Regular cardiac myocyte (primary cell): Measurements from ENCODE around the gene CSKMT. TPM values are rescaled to one million over a fixed set of nuclear protein-coding genes. Genes with fewer than 3 reads are reported as not detected.

Source experiments
- total RNA-seq: library from RNA; depleted of rRNA; stranded (reverse); fragments of >200 nt; gene quantifications from 2 replicates; pipeline ENCODE4 v1.2.3, GENCODE V29; 2014

The CSKMT gene, protein sequence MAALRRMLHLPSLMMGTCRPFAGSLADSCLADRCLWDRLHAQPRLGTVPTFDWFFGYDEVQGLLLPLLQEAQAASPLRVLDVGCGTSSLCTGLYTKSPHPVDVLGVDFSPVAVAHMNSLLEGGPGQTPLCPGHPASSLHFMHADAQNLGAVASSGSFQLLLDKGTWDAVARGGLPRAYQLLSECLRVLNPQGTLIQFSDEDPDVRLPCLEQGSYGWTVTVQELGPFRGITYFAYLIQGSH
- total RNA-seq: 9.8 and 11.0 TPM in 2 replicates

DNA sequence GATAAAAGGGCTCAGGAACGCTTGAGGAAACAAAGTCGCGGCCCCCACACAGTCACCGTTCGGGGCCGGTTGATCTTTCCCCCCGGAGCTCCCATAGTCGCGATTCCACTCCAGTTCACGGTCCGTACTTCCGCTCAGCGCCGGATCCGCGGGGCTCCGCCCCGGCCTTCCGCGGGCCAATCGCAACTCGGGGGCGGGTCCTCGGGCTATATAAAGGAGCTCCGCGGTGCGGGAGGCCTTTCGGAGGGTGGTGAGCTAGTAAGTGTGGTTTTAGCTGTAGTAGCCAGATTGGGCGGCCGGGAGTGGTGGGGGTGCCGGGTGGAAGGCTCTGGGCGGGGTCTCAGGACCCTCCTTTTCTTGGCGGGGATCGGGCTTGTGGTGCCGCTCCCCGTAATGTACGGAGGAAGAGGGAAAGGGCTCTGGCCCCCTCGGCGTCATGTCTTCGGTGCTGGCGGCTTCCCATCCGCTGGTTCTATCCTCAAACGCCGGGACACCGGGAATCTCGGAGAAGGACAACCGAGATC lies at the start of gene CSKMT, which contains the start of gene C11orf98:
Gene CSKMT (plus strand): TSS at position 238 of the 524 bp plus-strand sequence. CDS start 568 bp downstream, outside the sequence.
Gene C11orf98 (minus strand): TSS at position 136 of the 524 bp plus-strand sequence. CDS start 41 bp downstream, at position 95.

DNA sequence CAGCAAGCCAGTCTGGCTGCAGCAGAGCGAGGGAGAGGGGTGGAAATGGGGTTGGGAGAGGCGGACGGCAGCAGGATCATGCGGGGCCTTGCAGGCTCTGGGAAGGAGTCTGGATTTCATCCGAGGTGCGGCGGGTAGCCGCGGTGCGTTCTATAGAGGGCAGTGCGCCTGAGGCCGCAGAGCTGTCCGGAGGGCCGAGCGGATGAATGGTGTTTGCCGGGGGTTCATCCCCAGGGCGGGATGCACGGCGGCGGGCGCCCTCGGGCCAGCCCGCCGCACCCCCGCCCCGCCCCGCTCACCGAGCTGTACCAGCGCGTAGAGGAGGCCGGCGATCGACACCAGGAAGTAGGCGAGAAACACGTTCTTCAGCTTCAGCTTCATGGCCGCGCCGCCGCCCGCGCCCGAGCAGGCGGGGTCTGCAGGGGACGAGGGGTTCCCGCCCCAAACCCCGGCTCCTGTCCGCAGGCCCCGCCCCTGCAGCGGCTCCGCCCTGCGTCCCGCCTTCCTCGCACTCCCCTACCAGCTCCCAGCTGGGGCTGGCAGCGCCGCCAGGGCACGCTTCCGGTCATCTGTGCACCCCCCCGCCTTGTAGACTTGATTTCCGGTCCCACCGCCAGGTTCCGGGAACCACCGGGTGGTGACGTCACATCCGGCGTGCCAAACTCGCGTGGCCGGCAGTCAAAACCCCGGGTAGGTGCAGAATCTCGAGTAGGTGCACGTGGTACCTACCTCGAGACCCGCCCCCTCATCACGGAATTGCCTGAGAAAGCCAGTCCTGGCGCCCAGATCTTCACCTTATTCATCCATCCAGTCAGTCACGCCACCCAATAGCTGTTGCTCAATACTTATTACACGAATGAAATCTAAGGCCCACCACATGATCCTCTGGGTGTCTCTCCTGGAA lies 43.3 kb upstream of the CSKMT start, which contains the start of gene B3GAT3:
Gene B3GAT3 (minus strand): TSS at position 420 of the 904 bp plus-strand sequence. CDS start 39 bp downstream, at position 381.

DNA sequence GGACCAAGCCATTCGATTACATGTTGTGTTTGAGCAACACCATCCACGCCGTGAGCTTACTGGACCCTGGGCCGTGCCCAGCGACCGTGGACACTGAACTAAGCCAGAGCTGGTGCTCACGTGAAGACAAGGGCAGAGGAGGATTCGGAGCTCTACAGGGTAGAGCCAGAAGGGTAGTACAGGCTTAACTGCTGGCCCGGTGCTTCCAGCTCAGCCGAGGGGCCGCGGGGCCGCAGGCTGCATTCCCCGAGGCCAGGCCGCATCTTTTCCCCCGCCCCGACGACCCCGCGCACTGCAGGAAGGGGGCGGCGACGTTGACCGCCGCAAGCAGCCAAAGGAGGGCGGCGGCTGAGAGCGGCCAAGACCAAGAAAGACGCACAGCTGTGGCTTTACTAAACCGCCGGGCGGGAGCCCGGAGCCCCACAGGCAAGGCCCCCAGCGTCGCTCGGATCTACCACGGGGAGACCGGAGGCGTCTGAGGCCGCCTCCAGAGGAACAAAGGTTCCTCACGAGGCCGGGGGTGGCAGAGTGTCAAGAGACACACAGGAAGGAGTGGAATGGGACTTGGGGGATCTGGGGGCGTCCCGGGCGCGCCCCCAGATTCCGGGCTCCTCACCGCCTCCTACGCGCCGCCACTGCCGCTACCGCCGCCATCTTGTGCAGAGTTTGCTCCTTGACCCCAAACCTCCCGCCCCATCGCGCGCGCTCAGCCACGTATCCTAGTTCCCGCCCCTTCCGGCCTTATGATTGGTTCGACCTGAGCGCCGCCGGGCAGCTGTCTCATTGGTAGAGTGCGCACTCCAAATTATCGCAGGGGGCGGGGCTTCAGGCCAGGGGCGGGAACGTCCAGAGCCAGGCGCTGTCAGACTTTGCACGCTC lies 18.9 kb upstream of the CSKMT start, which contains the start of gene GANAB:
Gene GANAB (minus strand): TSS at position 668 of the 879 bp plus-strand sequence. CDS start 14 bp downstream, at position 654.

DNA sequence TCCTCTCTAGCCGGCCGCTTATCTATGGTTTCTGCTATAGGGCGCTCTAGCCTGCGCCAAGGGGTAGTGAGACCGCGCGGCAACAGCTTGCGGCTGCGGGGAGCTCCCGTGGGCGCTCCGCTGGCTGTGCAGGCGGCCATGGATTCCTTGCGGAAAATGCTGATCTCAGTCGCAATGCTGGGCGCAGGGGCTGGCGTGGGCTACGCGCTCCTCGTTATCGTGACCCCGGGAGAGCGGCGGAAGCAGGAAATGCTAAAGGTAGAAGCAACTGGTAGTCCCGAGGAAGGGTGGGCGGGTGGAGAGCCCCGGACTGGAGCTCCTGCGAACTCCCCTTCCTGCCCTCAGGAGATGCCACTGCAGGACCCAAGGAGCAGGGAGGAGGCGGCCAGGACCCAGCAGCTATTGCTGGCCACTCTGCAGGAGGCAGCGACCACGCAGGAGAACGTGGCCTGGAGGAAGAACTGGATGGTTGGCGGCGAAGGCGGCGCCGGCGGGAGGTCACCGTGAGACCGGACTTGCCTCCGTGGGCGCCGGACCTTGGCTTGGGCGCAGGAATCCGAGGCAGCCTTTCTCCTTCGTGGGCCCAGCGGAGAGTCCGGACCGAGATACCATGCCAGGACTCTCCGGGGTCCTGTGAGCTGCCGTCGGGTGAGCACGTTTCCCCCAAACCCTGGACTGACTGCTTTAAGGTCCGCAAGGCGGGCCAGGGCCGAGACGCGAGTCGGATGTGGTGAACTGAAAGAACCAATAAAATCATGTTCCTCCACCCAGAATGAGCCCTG lies 6.7 kb downstream of the CSKMT start, which contains the start of the genes LBHD1 and UQCC3:
Gene LBHD1 (minus strand): TSS at position 660 of the 782 bp plus-strand sequence. CDS start 2,236 bp downstream, outside the sequence.
Gene UQCC3 (plus strand): TSS at position 66 of the 782 bp plus-strand sequence. CDS start 73 bp downstream, at position 139.

DNA sequence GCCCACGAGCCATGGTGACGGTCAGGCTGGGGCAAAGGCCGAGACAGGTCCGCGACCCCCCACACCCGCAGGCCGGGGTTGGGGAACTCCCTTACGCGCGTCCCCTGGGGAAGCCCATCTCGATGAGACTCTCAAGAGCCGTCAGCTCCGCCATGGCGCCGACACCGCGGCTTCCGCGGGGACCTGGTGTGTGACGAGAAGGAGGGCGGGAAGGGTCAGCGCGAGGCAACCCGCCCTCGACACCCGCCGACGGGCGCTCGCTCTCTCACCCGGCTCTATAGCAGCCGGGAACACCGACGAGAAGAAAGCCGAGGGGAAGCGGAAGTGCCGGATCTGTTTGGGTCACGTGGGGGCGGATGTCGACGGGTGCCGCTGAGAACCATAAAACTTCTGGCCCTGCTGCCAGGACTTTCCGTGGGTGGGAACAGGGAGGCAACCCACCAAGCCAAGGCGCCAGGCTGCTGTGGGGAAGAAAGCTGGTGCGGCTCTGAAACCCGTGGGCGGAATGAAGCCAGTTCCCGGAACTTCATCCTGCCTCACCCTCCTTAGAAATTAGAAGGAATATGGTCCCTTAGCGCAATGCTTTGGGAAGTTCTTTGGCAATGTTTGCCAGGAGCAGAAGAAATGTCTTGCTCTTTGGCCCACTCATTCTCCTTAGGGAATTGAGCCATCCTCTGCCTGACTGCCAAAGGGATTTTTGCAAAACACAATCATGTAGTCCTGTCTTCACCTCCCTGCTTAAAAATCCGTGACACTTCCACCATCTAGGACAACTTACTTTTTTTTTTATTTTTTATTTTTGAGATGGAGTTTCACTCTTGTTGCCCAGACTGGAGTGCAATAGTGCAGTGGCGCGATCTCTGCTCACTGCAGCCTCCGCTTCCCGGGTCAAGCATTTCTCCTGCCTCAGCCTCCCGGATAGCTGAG lies 13.9 kb downstream of the CSKMT start, which contains the start of gene UBXN1:
Gene UBXN1 (minus strand): TSS at position 304 of the 927 bp plus-strand sequence. CDS start 150 bp downstream, at position 154.

DNA sequence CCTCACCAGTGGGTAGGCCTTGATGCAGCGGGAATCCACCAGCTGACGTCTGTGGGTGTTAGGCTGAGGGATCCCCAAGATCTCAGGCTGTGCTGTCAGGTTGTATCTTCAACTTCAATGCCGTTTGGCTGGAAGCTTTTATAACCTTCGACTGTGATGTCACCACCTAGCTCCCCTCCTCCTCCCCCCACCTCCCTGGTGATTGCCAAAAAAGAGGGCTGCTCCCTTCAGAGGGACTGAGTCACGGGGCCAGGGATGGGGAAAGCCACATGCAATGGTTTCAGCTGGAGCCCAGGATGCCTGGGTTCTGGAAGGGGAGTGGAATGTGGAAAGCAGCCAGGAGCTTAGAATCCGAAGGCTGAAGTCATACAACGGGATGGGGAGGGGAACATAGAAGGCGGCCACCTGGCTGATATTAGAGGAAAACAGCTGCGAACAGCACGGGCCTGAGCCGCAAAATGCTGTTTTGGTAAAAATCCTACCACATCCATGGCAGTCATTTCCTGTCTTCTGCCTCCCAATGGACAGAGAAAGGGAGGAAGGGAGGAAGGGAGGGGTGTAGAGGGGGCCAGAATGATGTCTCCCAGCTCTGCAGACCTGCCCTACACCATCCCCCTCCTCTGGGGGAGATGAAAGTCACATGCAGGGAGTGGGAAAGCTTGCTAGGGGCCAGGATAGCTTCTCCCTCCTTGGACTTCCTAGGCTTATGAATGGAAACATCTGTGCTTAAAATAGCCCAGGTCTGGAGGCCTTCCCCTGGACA lies 24.5 kb downstream of the CSKMT start, which contains the start of gene LRRN4CL:
Gene LRRN4CL (minus strand): TSS at position 110 of the 763 bp plus-strand sequence. CDS start 1,022 bp downstream, outside the sequence.

DNA sequence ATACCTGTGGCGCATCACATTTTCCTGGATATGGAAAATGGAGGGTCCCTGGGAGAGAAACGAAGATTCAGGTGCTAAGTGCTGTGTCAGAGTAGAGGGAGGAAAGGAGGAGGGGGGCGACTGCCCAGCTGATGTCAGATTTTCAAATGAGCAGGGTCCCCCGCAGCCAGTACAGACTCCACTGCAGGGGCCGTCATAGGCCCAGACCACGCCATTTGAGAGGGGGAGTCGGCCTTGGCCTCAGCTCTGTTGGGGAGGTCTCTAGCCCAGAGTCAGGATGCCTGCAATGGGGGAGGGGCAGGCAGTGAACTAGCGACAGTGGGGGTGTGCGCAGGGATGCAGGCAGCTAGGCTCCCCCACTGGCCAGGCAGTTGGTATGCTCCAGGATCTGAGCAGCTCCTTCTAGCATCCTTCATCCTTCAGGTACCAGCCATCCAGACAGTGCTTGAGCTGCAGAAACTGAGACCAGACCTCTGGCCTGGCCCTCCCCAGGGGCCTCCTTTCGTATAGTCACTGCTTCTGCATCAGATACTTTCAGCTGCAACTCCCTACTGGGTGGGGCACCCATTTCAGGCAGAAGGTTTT lies 42.3 kb downstream of the CSKMT start, which contains the start of the genes BSCL2 and GNG3:
Gene BSCL2 (minus strand): TSS at position 148 of the 585 bp plus-strand sequence. CDS start 229 bp downstream, outside the sequence.
Gene GNG3 (plus strand): TSS at position 400 of the 585 bp plus-strand sequence. CDS start 620 bp downstream, outside the sequence.

Other genes with a start within 250 kb of the CSKMT start
- gene SCGB1A1, start 246.3 kb upstream of the CSKMT start, total RNA-seq: not detected in 2 replicates
- 320 and 463 TPM in 2 replicates for gene AHNAK, start 118.5 kb upstream of the CSKMT start, total RNA-seq
- 1,480 and 1,535 TPM in 2 replicates for gene EEF1G, start 91.4 kb upstream of the CSKMT start, total RNA-seq
- 6.2 and 7.9 TPM in 2 replicates for gene TUT1, start 73.8 kb upstream of the CSKMT start, total RNA-seq
- gene MTA2, start 63.4 kb upstream of the CSKMT start, total RNA-seq: 93.6 and 166 TPM in 2 replicates
- gene EML3, start 52.5 kb upstream of the CSKMT start, total RNA-seq: 13.2 and 15.1 TPM in 2 replicates
- 2.0 and 3.1 TPM in 2 replicates for gene ROM1, start 52.1 kb upstream of the CSKMT start, total RNA-seq
- 39.5 and 39.7 TPM in 2 replicates for gene B3GAT3, start 43.3 kb upstream of the CSKMT start, total RNA-seq
- 233 and 273 TPM in 2 replicates for gene GANAB, start 18.7 kb upstream of the CSKMT start, total RNA-seq
- 17.2 and 33.7 TPM in 2 replicates for gene INTS5, start 12.0 kb upstream of the CSKMT start, total RNA-seq
- gene C11orf98, start 102 bp upstream of the CSKMT start, total RNA-seq: 21.4 and 48.1 TPM in 2 replicates
- 7.0 and 13.2 TPM in 2 replicates for gene UQCC3, start 6.4 kb downstream of the CSKMT start, total RNA-seq
- gene LBHD1, start 7.0 kb downstream of the CSKMT start, total RNA-seq: 2.5 and 3.7 TPM in 2 replicates
- 110 and 143 TPM in 2 replicates for gene UBXN1, start 13.8 kb downstream of the CSKMT start, total RNA-seq
- 0.58 and 9.6 TPM in 2 replicates for gene LRRN4CL, start 24.2 kb downstream of the CSKMT start, total RNA-seq
- gene BSCL2, start 42.1 kb downstream of the CSKMT start, total RNA-seq: 48.3 and 54.4 TPM in 2 replicates
- gene GNG3, start 42.4 kb downstream of the CSKMT start, total RNA-seq: not detected in 2 replicates
- gene HNRNPUL2, start 62.1 kb downstream of the CSKMT start, total RNA-seq: 5.6 and 6.1 TPM in 2 replicates
- 28.4 and 30.4 TPM in 2 replicates for gene TTC9C, start 63.2 kb downstream of the CSKMT start, total RNA-seq
- 11.6 and 13.6 TPM in 2 replicates for gene ZBTB3, start 88.8 kb downstream of the CSKMT start, total RNA-seq
- gene POLR2G, start 96.3 kb downstream of the CSKMT start, total RNA-seq: 45.1 and 76.1 TPM in 2 replicates
- gene TAF6L, start 106.1 kb downstream of the CSKMT start, total RNA-seq: 14.1 and 17.8 TPM in 2 replicates
- 34.9 and 46.5 TPM in 2 replicates for gene TMEM179B, start 122.1 kb downstream of the CSKMT start, total RNA-seq
- 18.6 and 20.9 TPM in 2 replicates for gene TMEM223, start 126.7 kb downstream of the CSKMT start, total RNA-seq
- 21.1 and 21.5 TPM in 2 replicates for gene NXF1, start 140.1 kb downstream of the CSKMT start, total RNA-seq
- 27.6 and 39.3 TPM in 2 replicates for gene STX5, start 166.7 kb downstream of the CSKMT start, total RNA-seq
- gene TEX54, start 167.5 kb downstream of the CSKMT start, total RNA-seq: not detected in 2 replicates
- 40.3 and 59.8 TPM in 2 replicates for gene WDR74, start 174.3 kb downstream of the CSKMT start, total RNA-seq
- 137 and 149 TPM in 2 replicates for gene SLC3A2, start 215.6 kb downstream of the CSKMT start, total RNA-seq